ENCODE measurements around the gene FNDC3B.

DNA sequence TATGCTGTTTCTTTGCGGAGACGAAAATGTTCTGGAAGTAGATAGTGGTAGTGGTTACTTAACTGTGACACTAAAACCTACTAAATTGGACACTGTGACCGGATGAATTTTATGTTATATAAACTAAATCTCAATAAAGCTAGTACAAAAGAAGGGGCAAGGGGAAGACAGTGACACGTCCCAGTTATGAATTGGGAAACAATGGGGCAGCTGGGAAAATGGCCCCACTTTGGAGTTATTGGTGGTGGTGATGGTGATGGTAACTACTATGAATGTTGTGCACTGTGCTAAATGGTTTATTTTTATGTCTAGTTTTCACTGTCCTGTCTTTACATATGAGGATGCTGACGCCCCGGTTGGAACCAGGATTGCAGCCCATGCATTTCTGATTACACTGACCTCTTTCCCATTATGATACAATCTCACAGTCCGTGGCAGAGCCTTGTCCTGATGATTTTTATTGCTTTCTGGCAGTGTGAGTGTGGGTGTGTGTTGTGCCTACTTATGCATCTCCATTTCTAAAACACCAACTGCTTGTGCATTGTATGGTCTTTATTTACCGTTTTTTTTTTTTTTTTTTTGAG, 192.0 kb downstream of the FNDC3B start:
- TF ChIP-seq, protein P1, sequence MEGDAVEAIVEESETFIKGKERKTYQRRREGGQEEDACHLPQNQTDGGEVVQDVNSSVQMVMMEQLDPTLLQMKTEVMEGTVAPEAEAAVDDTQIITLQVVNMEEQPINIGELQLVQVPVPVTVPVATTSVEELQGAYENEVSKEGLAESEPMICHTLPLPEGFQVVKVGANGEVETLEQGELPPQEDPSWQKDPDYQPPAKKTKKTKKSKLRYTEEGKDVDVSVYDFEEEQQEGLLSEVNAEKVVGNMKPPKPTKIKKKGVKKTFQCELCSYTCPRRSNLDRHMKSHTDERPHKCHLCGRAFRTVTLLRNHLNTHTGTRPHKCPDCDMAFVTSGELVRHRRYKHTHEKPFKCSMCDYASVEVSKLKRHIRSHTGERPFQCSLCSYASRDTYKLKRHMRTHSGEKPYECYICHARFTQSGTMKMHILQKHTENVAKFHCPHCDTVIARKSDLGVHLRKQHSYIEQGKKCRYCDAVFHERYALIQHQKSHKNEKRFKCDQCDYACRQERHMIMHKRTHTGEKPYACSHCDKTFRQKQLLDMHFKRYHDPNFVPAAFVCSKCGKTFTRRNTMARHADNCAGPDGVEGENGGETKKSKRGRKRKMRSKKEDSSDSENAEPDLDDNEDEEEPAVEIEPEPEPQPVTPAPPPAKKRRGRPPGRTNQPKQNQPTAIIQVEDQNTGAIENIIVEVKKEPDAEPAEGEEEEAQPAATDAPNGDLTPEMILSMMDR (IDR thresholded peaks at IDR 0.05; ENCODE audit: control extremely low read depth in 1 of 3, insufficient read depth in 1 of 3, low read depth in 1 of 3, low read length in 3 of 3): no peak
- no peak for TF ChIP-seq KDM5A (IDR thresholded peaks at IDR 0.05; ENCODE audit: low read length)
- no peak for TF ChIP-seq POLR2A (IDR thresholded peaks at IDR 0.05; ENCODE audit: control extremely low read depth in 1 of 2, low read depth in 2 of 2, low read length in 2 of 2)
- TF ChIP-seq RFX5 (IDR thresholded peaks at IDR 0.05; ENCODE audit: borderline replicate concordance, low read depth, low read length): no peak
- no peak for TF ChIP-seq TAF1 (IDR thresholded peaks at IDR 0.05; ENCODE audit: low read depth, low read length)
- no peak for TF ChIP-seq TCF12 (IDR thresholded peaks at IDR 0.05; ENCODE audit: low read depth, low read length)
- TF ChIP-seq, protein P2, sequence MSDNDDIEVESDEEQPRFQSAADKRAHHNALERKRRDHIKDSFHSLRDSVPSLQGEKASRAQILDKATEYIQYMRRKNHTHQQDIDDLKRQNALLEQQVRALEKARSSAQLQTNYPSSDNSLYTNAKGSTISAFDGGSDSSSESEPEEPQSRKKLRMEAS (IDR thresholded peaks at IDR 0.05): no peak
